Activated T-cell treated with anti-CD3 and anti-CD28 coated beads, Interleukin-2, amount 50 U/mL, for 48 hours (primary cell): ENCODE measurements around the gene CACNB2.
A peak's percentile ranks its signal among the peaks of the same experiment; 100 is the strongest.
"Not testable (repeated sequence)": the region's sequence is repeated elsewhere in the genome, so short reads cannot be mapped to it uniquely, and the experiment has no call there.

Source experiments
- DNase-seq, 2 experiments: peaks; one replicate each; pipeline ENCODE4 v3.0.0-alpha.2; 2020

CACNB2 gene

GRCh38 chr10:18202680-18203460 lies 62.6 kb downstream of the CACNB2 start:
- DNase-seq, result no peak

GRCh38 chr10:18203471-18203870 lies 63.2 kb downstream of the CACNB2 start:
- DNase-seq, result no peak

DNA sequence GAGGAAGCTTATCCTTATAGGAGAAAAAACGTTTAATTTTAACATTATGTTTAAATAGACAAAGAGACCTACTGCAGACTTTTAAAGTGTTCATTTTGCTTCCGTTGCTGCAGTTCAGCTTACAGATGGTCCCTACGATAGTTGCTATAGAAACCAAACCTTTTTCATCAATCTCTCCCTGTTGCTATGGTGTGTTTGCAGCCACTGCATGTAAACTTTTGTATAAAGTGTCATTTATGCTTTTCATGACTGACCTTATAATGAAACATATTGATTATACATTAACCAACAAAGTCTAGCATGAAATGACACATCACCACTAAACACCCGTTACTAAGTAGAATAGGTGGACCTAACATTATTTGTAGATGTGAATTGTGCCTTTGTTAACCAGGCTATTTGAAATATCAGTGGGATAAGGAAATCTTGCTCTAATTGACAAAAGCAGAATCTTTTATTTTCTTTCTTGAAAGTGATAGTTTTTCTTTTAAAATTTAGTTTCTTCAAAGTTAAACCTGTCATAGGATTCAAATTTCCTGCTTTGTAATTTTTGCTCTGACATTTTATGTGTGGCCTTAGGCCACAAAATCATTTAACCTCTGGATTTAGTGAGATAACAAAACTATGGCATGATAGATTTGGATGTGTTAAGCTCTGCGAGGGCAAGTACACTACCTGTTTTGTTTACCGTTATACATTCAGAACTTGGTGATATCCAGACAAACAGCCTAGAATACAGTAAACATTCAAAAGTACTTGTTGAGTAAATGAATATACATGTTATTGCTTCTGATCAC lies 64.0 kb downstream of the CACNB2 start:
- DNase-seq, result no peak

DNA sequence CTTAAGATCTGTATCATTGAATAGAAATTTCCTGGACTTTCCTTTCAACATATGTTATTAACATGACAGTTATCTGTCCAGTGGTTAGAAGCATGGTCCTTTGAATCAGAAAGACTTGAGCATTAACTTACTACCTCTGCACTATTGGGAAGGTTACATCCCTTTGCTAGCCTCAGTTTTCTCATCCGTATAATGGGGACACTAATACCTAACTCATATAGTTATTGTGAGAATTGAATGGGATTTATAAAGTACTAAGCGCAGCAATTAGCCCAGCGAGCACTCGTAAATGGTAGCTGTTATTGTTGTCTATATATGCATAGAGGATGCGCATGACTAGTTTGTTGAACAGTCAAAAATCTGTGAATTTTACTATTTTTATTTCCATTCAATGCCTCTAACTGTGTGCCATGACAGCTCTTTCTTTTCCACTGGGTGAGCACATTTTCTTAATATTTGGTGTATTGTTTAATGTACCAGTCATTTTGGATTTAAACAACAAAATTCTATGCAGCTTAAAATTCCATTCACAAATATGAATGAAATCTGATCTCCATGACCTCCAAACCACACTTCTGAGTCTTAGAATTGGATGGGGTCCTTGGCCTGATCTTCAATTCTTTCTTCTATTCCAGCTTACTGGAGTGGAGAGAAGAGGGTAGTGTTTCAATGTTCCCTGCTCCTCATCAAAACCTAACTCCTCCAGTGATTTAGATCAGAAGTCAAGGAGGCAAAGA lies 65.0 kb downstream of the CACNB2 start:
- no peak for DNase-seq

GRCh38 chr10:18208186-18208585 lies 68.0 kb downstream of the CACNB2 start:
- DNase-seq, result not testable (repeated sequence)

DNA sequence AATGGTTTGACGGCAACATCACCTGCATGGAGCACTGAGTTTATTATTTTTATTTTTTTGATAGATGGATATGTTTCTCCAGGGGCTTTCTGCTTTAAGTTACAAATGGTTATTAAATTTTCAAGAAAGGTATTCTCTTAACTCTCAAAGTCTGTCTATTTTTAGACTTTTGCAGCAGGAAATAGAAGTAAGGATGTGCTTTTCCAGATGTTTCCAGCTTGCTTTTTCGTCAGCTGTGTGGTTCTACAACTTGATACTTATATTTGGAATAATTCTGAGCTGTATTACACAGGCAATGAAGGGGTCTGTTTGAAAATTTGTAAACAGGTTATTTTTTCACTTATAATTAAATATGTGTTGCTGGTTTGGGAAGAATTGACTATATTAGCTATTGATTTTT lies 69.0 kb downstream of the CACNB2 start:
- DNase-seq, result no peak

DNA sequence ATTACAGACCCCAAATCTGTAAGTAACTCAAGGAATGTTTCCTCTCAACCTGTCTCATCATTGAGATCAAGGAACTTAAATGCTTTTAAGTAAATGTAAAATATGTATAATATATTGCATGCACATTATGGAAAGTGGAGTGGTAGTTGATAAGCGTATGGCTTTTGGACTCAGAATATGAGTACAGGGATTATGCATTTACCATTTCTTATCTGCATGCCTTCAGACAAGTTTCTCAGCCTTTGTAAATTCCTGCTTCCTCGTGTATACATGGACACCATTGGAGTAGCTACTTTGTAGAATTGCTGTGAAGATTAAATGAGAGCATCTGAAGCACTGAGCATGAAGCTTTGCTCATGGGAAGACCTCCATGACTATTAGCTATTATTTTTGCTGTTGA lies 70.5 kb downstream of the CACNB2 start:
- no peak for DNase-seq

GRCh38 chr10:18211862-18212261 lies 71.6 kb downstream of the CACNB2 start:
- no peak for DNase-seq

GRCh38 chr10:18213271-18213670 lies 73.0 kb downstream of the CACNB2 start:
- no peak for DNase-seq

DNA sequence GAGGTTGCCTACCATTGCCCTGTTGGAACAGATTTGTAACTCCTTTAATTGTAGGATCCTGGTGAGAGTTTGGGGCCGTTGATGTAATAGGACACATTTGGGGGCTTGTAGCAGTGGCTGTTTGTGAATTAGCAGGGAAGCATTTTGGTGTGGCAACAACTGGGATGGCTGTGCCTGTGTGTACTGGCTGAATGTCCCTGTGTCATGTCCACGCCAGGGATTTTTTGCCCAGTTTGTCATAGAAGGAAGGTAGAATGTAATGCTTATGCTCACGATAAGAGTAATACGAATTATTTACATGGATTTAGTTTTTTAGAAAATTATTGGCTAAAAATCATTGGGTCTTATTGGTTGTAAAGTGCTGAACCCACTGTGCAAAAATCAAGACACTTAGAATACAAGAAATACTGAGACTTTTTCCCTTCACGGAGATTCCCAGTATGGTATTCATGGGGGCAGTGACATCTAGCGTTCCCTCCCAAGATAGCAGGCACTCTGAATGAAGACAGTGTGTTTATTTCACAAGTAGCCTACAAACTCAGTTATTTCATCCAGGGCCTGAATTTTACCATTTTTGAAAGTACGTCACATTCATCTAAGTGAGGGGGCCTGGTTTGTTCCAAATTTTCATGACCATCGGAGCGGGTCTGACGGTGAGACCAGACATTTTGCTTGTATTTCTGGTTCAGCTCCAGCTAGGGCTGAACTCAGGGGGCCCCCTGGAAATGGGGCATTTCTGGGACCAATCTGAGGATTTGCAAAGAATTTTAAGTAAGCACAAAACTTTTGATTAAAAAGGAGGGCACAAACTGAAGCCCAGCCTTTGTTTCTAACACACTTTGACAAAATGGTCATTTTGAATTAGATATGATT lies 74.7 kb downstream of the CACNB2 start:
- DNase-seq, result peak; percentile 25 to 28

DNA sequence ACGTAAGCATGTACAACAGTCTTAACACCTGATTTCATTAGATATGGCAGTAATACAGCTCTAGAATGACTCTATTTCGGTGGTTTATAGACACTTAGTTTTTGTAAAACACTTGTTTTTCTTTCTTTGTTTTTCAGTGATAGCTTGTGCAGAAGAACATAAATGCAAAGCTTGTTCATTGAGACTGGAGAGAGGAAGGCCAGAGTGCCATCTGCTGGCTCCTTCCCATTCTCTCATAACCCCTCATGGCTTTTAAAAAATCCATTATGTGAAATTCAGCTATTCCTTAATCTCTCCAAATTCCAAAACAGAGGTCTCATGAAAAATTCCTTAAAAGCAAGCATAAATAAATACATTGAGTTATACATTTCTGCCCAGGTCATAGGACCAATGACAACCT lies 76.3 kb downstream of the CACNB2 start:
- DNase-seq, result no peak

DNA sequence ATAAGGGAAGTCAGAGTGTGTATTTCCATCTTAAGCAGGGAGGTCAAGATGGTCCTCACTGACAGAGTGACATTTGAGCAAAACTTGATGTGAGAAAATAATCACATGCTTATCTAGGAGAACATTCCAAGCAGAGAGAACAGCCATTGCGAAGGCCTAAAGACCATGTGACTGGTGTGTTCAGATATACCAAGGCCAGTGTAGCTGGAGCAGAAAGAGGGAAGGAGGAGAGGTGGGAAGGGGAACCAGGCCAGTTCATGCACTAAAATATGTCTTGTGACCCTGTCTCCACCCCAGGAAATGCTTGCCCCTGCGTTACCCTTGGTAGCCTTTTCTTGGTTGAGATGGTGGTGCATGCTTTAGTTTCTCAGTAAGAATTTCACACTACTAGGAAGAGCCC lies 77.4 kb downstream of the CACNB2 start:
- DNase-seq, result no peak

GRCh38 chr10:18219146-18219545 lies 78.9 kb downstream of the CACNB2 start:
- no peak for DNase-seq

DNA sequence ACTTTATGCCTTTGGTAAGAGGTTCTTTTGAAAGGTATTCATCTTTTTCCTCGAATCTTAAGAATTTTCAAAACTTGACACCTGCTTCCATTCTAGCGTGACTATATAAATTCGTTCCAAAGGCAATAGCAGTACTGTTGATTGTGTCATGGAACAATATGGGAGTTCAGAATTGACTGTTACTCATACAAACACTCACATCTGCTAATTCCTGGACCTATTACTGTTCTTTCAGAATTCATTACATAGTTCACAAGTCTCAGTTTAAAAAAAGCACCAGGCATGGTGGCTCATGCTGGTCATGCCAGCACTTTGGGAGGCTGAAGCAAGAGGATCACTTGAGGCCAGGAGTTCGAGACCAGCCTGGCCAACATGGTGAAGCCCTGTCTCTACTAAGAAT lies 80.9 kb downstream of the CACNB2 start:
- DNase-seq, result no peak

- DNase-seq, result no peak
Observed at GRCh38 chr10:18221882-18222281, 81.7 kb downstream of the CACNB2 start.

- DNase-seq, result no peak
Observed at GRCh38 chr10:18222866-18223265, 82.6 kb downstream of the CACNB2 start.

DNA sequence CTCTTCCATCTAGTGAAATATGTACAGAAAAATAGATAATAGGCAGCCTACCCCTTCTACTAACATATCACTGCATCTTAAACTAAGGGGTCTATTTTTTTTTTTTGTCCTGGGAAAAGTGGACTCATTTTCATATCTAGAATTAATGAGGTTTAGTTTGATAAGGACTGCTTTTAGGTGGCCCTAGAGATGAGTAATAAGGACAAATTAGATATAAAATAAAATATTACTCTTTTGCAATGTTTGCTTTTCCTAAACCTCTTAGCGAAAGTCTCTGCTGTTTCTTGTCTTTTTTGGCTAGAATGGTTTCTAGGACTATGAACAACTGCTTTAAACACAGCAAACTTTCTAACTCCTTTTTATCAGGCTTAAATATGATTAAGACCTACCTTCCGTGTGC lies 83.7 kb downstream of the CACNB2 start:
- no peak for DNase-seq

DNA sequence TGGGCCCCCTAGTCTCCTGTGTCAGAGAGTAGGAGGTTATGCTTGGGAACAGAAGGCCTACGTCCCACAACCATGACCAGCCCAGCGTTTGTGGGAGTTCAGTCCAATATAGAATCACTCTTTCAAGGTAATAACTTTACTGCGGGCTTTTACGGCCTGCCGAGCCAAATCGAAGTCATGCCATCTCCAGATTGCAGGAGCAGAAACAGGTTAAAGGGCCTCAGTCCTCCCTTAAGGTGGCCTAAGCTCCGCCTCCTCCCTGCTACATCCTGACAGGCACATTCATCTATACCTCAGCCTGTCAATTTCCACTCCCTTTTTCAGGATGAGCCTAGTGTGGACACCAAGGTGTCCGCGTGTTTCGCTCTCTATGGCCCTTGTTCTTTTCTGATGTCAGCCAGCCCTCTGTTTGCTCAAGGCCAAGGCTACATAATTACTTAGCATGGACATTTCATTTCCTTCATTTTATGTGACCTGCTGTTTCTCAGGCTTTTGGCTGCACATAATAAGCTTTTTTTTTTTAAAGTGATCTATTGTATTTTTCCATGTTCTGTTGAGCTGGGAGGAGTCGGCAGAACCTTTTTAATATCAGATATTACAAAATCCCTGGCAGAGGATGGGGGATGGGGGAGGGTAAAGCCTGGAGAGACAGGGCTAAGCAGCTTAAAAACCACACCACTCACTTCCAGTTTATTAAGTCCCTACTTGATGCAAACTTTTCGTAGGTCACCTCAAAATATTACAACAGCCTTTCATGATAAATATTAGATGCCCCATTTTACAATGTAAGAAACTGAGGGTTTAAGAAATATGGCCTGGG lies 84.6 kb downstream of the CACNB2 start:
- DNase-seq, result no peak

- no peak for DNase-seq
Observed at GRCh38 chr10:18226336-18226735, 86.1 kb downstream of the CACNB2 start.

DNA sequence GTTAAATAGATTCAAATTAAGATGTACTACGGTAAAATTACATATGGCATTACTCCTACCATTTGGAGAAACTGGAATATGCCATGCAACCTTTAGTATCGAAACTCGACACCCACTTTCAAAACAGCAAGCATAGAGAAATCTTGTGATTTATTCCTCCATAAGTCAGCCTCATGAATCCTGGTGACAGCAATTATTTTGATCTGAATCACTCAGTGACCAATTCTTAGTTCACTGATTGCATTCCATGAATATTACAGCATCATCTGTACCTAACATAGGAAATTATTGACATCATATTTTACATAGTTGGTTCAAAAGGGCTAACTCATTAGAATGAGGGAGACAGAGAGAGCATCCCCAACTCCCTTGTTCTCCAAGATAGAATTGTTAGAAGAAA lies 89.6 kb downstream of the CACNB2 start:
- DNase-seq, result no peak

- DNase-seq, result no peak
Observed at GRCh38 chr10:18230794-18231193, 90.6 kb downstream of the CACNB2 start.

- no peak for DNase-seq
Observed at GRCh38 chr10:18231480-18231879, 91.3 kb downstream of the CACNB2 start.
